GM23248 (cell line): ENCODE measurements around the gene UBTD1. TPM values are rescaled to one million over a fixed set of nuclear protein-coding genes. Genes with fewer than 3 reads are reported as not detected.

Experiments
- DNase-seq: peaks from one replicate; pipeline ENCODE4 v3.0.0-alpha.2; 2015
- H2AFZ ChIP-seq: fragments of 200-600 bp; sonication (generic); 2 replicates; pipeline ENCODE4 v1.6.1; 2016; ENCODE audit warnings: antibody characterized with exemption
- H3F3A ChIP-seq: fragments of 200-600 bp; sonication (generic); 2 replicates; pipeline ENCODE4 v1.6.1; 2016; ENCODE audit warnings: mild to moderate bottlenecking, antibody characterized with exemption, mixed run types; ENCODE audit not compliant: insufficient read depth
- H3K27ac ChIP-seq: fragments of 200-600 bp; sonication (generic); 2 replicates; pipeline ENCODE4 v1.5.1; 2016; ENCODE audit warnings: mild to moderate bottlenecking
- H3K27me3 ChIP-seq: fragments of 200-600 bp; sonication (generic); replicated peaks from 2 replicates; pipeline ENCODE4 v1.6.1; 2016; ENCODE audit warnings: mild to moderate bottlenecking; ENCODE audit not compliant: insufficient read depth
- H3K36me3 ChIP-seq: fragments of 200-600 bp; sonication (generic); 2 replicates; pipeline ENCODE4 v1.6.1; 2016; ENCODE audit warnings: low read depth, mild to moderate bottlenecking
- H3K4me1 ChIP-seq: fragments of 200-600 bp; sonication (generic); 2 replicates; pipeline ENCODE4 v1.6.1; 2016; ENCODE audit warnings: mild to moderate bottlenecking; ENCODE audit not compliant: insufficient read depth
- H3K4me2 ChIP-seq: fragments of 200-600 bp; sonication (generic); one replicate; pipeline ENCODE4 v1.6.1; 2016; ENCODE audit warnings: mild to moderate bottlenecking; ENCODE audit not compliant: unreplicated experiment
- H3K4me3 ChIP-seq: fragments of 200-600 bp; sonication (generic); 2 replicates; pipeline ENCODE4 v1.5.1; 2016; ENCODE audit warnings: mild to moderate bottlenecking
- H3K79me2 ChIP-seq: fragments of 200-600 bp; sonication (generic); 2 replicates; pipeline ENCODE4 v1.6.1; 2016; ENCODE audit warnings: mild to moderate bottlenecking; ENCODE audit not compliant: insufficient read depth
- H3K9ac ChIP-seq: fragments of 200-600 bp; sonication (generic); 2 replicates; pipeline ENCODE4 v1.6.1; 2016; ENCODE audit warnings: mild to moderate bottlenecking
- H3K9me2 ChIP-seq: fragments of 200-600 bp; sonication (generic); 2 replicates; pipeline ENCODE4 v1.6.1; 2016; ENCODE audit warnings: mixed run types, mild to moderate bottlenecking, moderate library complexity; ENCODE audit not compliant: insufficient read depth
- H3K9me3 ChIP-seq: fragments of 200-600 bp; sonication (generic); one replicate; pipeline ENCODE4 v1.6.1; 2017; ENCODE audit warnings: low read depth
- H4K20me1 ChIP-seq: fragments of 200-600 bp; sonication (generic); 2 replicates; pipeline ENCODE4 v1.6.0; 2016; ENCODE audit not compliant: insufficient read depth
- EZH2 ChIP-seq: fragments of 200-600 bp; sonication (generic); IDR thresholded peaks from 2 replicates; pipeline ENCODE4 v1.6.1; 2018; ENCODE audit warnings: antibody characterized with exemption, mild to moderate bottlenecking; ENCODE audit not compliant: insufficient read depth, poor library complexity, severe bottlenecking
- EZH2phosphoT487 ChIP-seq: fragments of 200-600 bp; sonication (generic); IDR thresholded peaks from 2 replicates; pipeline ENCODE4 v1.6.1; 2018; ENCODE audit warnings: antibody characterized with exemption, moderate library complexity, mild to moderate bottlenecking, low read depth; ENCODE audit not compliant: insufficient read depth
- WGBS, 2 experiments: methylation state at CpG; one replicate each; pipeline ENCODE4 v1.1.6; 2015 to 2017; ENCODE audit warnings: low lambda C conversion rate in 2 of 2, low coverage in 1 of 2; ENCODE audit errors: missing lambda C conversion rate in 2 of 2; 5-methylcytosine and 5-hydroxymethylcytosine counted together
- in situ Hi-C: fragments of 300-500 bp; cut with MboI; formaldehyde crosslinking; loops from 2 replicates; pipeline ENCODE4 v1.15.0; 2020
- polyA plus RNA-seq: library from polyadenylated mRNA; unstranded; fragments of >200 nt; fragmentation: Nextera tagmentation; extraction: Ambion mirVana; gene quantifications from 2 replicates; pipeline ENCODE4 v1.2.1, GENCODE V29; 2016
- total RNA-seq: library from RNA; depleted of rRNA; stranded (reverse); fragments of >200 nt; shearing (Covaris generic); gene quantifications from 2 replicates; pipeline ENCODE4 v1.2.3, GENCODE V29; 2014

The UBTD1 gene
- total and polyA plus RNA-seq, 2 experiments from 2014 or later: 20.8 to 27.2 TPM

- H3K27ac ChIP-seq: no peak overlapping the region
- H3K9me3 ChIP-seq: no peaks in the 10 kb centered on the region
- H3K79me2 ChIP-seq: no peaks in the 10 kb centered on the region
- H3K9me2 ChIP-seq: no peaks in the 10 kb centered on the region
- H4K20me1 ChIP-seq: no peaks in the 10 kb centered on the region
- H3K36me3 ChIP-seq: no peaks in the 10 kb centered on the region
- H3K9ac ChIP-seq: no peak overlapping the region
- in situ Hi-C loops: no loop called here
- no peak for DNase-seq
- no peak overlapping the region for H2AFZ ChIP-seq
- peaks cover 4% of the 10 kb centered on the region; the same call in 1 of the 2 replicates for H3K4me1 ChIP-seq
- no peaks in the 10 kb centered on the region for H3K27me3 ChIP-seq
- no peak overlapping the region for H3K4me2 ChIP-seq
- no peaks in the 10 kb centered on the region for H3F3A ChIP-seq
- 77 to 87% methylated on average over 2 of the region's 2 CpGs for WGBS, 2 experiments
- H3K4me3 ChIP-seq: no peak overlapping the region
- no peak for TF ChIP-seq EZH2
Observed at GRCh38 chr10:97587183-97587582, 88.5 kb downstream of the UBTD1 start.

- H4K20me1 ChIP-seq: no peaks in the 10 kb centered on the region
- no peaks in the 10 kb centered on the region for H3K79me2 ChIP-seq
- no peaks in the 10 kb centered on the region for H3K36me3 ChIP-seq
- no peaks in the 10 kb centered on the region for H3F3A ChIP-seq
- no peaks in the 10 kb centered on the region for H3K9me3 ChIP-seq
- H3K4me3 ChIP-seq: no peak within 1 kb of the TSS
- TF ChIP-seq EZH2phosphoT487 (no peak), EZH2 (no peak)
- H3K9me2 ChIP-seq: no peaks in the 10 kb centered on the region
- H2AFZ ChIP-seq: no peak within 1 kb of the TSS
- WGBS, 2 experiments: 84 to 90% methylated on average over 2 to 3 of the region's 3 CpGs
- H3K4me2 ChIP-seq: no peak within 1 kb of the TSS
- no peak within 1 kb of the TSS for H3K27ac ChIP-seq
- in situ Hi-C loops: no loop called here
- no peak within 1 kb of the TSS for H3K9ac ChIP-seq
- no peaks in the 10 kb centered on the region for H3K4me1 ChIP-seq
- no peak for DNase-seq
- no peaks in the 10 kb centered on the region for H3K27me3 ChIP-seq
Observed at GRCh38 chr10:97589479-97589878, 90.8 kb downstream of the UBTD1 start, which contains the start of gene C10orf62. C10orf62 (plus strand) TSS chr10:97589721; CDS start chr10:97589898, 177 bp downstream.

GRCh38 chr10:97590082-97590747 lies 91.5 kb downstream of the UBTD1 start:
- no peaks in the 10 kb centered on the region for H3K79me2 ChIP-seq
- H4K20me1 ChIP-seq: no peaks in the 10 kb centered on the region
- no peaks in the 10 kb centered on the region for H3K4me1 ChIP-seq
- 85 to 87% methylated on average over 15 of the region's 15 CpGs for WGBS, 2 experiments
- no peaks in the 10 kb centered on the region for H3K36me3 ChIP-seq
- H3K9ac ChIP-seq: no peak overlapping the region
- H3K27ac ChIP-seq: no peak overlapping the region
- no peak overlapping the region for H3K4me3 ChIP-seq
- no peaks in the 10 kb centered on the region for H3K9me3 ChIP-seq
- in situ Hi-C loops: no loop called here
- H3K4me2 ChIP-seq: no peak overlapping the region
- H3K9me2 ChIP-seq: no peaks in the 10 kb centered on the region
- DNase-seq: no peak
- TF ChIP-seq EZH2phosphoT487 (no peak), EZH2 (no peak)
- H3F3A ChIP-seq: peaks cover 2% of the 10 kb centered on the region
- no peaks in the 10 kb centered on the region for H3K27me3 ChIP-seq
- H2AFZ ChIP-seq: no peak overlapping the region

GRCh38 chr10:97590748-97591495 lies 92.2 kb downstream of the UBTD1 start:
- WGBS, 2 experiments: 60 to 73% methylated on average over 5 of the region's 5 CpGs
- no peaks in the 10 kb centered on the region for H4K20me1 ChIP-seq
- H2AFZ ChIP-seq: no peak overlapping the region
- H3K79me2 ChIP-seq: no peaks in the 10 kb centered on the region
- no peak for TF ChIP-seq EZH2
- no peak for TF ChIP-seq EZH2phosphoT487
- H3K4me3 ChIP-seq: no peak overlapping the region
- H3F3A ChIP-seq: peaks cover 9% of the 10 kb centered on the region
- peaks cover 5% of the 10 kb centered on the region for H3K4me1 ChIP-seq
- H3K4me2 ChIP-seq: no peak overlapping the region
- no peak overlapping the region for H3K9ac ChIP-seq
- no peaks in the 10 kb centered on the region for H3K36me3 ChIP-seq
- H3K27me3 ChIP-seq: no peaks in the 10 kb centered on the region
- in situ Hi-C loops: no loop called here
- H3K27ac ChIP-seq: no peak overlapping the region
- H3K9me3 ChIP-seq: no peaks in the 10 kb centered on the region
- no peak for DNase-seq
- no peaks in the 10 kb centered on the region for H3K9me2 ChIP-seq
